GM19351 (cell line): Measurements from ENCODE around the gene GAS6.
A peak's percentile ranks its signal among the peaks of the same experiment; 100 is the strongest.

Experiments
- ATAC-seq: cut with Tn5 transposase; IDR thresholded peaks from one replicate; pipeline ENCODE4 v1.9.1; 2021; ENCODE audit warnings: mild to moderate bottlenecking, moderate library complexity; ENCODE audit not compliant: unreplicated experiment

Gene GAS6

DNA sequence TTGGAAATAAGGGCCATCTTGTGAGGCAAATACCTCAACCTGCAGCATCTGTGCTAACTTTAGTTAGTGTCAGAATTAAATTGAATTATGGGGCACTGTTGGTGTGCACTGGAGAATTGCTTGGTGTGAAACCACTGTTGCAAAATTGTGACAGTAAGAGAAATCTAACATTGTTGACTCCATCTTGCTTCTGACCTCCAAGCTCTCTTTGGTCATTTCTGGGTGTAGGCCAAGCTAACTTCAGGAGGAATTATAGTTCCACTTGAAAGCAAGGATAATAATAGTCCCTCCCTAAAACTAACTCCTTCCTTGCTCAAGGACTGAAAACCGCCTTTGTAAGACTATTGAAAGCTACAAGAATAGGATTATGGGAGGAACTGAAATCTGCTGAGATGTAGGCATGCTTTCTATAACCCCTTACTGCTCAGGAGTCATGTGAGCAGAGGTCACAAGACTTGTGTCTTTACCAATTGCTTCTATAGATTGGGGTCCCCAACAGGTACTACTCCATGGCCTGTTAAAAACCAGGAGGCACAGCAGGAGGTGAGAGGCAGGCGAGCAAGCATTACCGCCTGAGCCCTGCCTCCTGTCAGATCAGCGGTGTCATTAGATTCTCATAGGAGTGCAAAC is 24.9 kb upstream of the GAS6 start:
- no peak for ATAC-seq

DNA sequence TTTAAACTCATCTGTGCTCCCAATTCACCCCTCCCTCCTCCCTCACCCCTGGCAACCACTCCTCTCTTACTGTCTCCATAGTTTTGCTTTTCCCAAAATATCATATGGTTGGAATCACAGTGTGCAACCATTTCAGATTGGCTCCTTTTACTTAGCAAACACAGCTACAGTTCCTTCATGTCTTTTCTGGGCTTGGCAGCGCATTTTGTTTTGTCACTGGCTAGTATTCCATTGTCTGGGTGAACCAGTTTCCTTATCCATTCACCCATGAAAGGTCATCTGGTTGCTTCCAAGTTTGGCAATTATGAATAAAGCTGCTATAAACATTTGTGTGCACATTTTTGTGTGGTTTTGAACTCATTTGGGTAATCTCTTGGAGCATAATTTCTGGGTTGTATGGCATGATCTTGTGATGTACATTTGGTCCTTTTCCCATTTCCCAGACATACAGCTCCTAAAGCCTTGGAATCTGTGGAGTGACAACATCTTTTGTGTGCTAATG is 23.9 kb upstream of the GAS6 start:
- ATAC-seq = no peak

GRCh38 chr13:113886561-113887112 is 22.8 kb upstream of the GAS6 start:
- no peak for ATAC-seq

GRCh38 chr13:113884821-113885220 is 20.9 kb upstream of the GAS6 start:
- ATAC-seq = no peak

GRCh38 chr13:113883921-113884804 is 20.3 kb upstream of the GAS6 start:
- ATAC-seq = no peak

DNA sequence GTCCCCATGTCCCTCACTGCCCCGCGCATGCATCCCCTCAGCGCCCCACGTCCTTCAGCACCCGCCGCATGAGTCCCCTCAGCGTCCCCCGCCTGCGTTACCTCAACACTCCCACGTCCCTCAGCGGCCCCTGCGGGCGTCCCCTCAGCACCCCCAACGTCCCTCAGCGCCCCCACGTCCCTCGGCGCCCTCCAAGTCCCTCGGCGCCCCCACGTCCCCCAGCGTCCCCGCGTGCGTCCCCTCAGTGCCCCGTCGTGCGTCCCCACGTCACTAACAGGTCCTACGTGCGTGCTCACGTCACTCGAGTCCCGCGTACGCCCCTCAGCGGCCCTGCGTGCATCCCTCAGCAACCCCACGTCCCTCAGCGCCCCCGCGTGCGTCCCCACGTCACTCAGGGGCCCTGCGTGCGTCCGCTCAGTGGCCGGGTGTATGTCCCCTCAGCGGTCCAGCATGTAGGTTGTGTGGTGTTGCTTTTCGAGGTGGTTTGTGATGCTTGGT is 19.5 kb upstream of the GAS6 start:
- ATAC-seq = no peak

- no peak for ATAC-seq
Measured at GRCh38 chr13:113882716-113883115, 18.8 kb upstream of the GAS6 start.

DNA sequence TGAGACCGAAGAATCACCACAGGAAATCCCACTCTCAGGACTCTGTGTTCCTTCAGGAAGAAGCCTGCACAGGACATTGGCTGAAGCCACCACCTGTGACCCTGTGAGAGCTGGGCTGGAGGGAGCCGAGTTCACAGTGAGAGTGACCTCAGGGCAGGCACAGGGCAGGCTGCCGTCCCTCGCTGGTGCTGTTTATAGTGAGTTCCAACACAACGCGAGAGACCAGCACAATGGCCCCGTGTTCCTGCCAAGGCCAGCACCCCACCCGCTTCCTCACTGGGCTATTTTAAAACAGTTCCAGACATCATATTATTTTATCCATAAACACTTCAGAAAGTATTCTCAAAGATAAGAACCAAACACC is 18.4 kb upstream of the GAS6 start:
- ATAC-seq = no peak

DNA sequence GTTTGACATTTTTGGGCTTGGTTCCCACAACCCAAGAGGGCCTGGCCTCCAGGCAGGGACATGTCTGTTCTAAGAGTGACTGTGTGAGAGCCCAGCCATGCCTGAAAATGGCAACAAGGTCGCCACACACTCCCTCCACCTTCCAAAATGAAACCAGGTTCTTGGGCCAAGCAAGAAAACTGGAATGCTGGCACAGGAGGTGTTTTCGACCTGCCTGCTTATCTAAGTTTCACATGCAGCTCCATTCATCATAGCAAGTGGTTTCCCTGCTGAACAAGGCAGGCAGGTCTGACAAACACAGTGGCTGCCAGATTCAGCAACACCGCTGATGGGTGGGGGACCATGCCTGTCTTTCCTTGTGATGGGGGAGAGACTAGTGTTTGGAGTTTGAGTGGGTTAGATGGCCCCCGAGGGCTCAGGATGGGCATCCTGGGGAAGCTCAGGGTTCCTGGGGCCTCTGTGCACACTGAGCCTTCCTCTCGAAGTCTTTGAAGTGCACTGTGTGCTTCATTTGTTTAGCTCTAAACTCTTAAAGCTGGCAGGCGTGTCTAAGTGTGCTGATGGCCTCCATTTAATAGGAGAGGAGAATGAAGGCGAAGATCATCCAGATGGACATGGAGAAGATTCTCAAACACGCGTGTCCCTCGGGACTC is 17.9 kb upstream of the GAS6 start:
- no peak for ATAC-seq

DNA sequence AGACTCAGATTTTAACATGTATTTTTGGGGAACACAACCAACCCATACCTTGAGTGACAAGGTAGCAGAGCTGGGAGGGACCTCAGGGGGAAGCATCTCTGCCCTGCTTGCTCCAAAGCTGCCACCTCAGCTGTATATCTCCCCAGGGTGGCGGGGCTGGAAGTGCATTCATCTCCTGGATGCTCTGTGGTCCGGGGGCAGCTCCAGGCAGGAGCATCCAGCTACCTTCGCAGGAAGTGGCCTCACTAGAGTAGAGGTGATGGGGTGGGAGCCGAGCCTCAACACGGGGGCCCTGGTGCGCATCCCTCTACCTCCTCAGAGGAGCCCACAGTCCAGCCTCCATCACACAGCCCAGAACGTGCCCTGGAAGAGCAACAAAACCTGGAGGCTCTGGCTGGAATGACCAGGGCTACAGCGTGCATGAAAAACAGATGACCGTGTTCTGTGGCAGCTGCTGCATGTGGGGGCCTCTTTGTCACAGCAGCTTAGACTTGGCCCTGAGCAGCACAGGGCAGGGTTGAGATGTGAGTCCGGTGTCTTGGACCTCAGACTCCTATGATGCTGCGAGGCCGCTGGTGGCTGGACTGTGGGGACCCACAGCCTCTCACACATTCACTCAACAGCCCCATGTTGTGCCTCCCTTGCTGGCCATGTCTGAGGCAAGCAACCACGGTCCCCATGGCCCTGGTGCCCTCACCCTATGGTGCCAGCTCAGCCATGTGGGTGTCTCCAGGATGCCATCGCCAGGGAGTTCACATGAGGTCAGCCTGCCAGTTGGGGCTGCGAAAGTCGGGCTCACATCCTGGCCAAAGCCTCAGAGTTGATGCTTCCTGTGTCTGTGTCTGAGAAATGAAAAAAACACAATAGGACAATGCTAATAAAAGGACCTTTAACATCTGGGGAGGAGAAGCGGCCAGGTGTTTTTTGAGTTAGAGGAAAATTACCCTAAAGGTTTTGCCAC is 17.1 kb upstream of the GAS6 start:
- ATAC-seq = no peak

DNA sequence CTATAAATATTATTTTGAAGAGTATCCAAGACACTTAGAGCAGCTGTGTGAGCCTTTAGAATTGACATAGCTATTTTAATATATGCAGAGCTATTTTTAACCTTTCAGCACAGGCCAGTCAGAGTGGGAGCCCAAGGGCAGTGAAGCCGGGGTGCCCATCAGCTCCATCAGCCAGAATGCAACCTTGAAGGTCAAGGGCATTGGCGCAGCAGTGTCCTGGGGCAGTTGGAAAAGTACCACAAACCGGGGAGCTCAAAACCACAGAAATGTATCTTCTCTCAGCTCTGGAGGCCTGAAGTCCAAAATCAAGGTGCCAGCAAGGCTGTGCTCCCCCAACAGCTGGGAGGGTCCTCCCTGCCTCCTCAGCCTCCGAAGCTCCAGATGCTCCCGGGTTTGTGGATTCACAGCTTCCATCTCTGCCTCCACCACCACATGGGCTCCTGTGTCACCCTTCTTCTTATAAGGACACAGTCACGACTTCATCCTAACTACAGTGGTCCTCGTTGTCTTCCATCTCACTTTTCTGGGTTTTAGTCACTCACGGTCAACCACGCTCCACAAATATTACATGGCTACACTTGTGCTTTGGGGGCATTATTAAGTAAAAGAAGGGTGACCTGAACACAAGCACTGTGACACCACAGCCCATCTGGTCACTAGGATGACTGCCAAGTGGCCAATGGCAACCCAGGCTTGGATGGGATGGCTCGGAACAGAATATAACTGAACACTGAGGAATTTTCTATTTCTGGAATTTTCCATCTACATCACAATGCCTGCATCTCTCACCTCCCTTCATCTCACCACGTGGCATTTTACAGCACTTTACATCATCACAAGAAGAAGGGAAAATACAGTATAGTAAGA is 15.9 kb upstream of the GAS6 start:
- no peak for ATAC-seq

DNA sequence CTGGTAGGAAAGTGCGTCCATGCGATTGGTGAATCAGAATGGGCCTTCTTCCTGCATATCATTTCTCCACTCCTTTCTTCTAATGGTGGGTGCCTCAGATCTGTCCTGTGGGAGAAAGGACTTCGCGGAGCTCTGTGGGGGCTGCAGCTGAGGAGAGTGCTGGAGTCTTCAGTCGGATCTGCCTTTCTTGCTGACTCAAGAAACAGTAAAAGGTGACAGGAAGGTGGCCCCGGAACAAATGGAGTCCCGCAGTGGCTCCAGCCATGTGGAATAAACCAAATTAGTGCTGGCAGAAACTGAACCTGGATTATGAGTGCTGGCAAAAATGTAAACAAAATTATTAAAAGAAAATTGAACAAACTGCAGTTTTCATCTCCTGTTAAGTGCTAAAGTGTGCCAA is 15.1 kb upstream of the GAS6 start:
- no peak for ATAC-seq

GRCh38 chr13:113877149-113877990 is 13.5 kb upstream of the GAS6 start:
- ATAC-seq = no peak

GRCh38 chr13:113876346-113877148 is 12.7 kb upstream of the GAS6 start:
- ATAC-seq = no peak

DNA sequence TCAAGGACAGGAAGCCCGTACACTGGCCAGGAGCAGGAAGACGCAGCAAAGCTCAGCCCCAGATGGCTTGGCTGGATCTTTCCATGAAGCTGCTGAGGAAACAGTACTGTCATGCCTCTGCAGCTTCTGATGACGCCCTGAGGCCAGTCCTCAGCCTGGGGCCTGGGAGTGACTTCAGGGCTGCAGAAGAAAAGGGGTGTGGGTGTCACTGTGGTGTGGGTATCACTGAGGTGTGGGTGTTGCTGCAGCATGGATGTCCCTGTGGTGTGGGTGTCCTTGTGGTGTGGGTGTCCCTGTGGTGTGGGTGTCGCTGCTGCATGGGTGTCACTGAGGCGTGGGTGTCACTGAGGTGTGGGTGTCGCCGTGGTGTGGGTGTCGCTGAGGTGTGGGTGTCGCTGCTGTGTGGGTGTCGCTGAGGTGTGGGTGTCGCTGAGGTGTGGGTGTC is 12.0 kb upstream of the GAS6 start:
- peak; percentile 45 for ATAC-seq

- no peak for ATAC-seq
Measured at GRCh38 chr13:113875429-113875815, 11.5 kb upstream of the GAS6 start.
